ENCODE results near the gene UBE2J1.

UBE2J1 gene

GRCh38 chr6:89281779-89282246 is 70.7 kb downstream of the UBE2J1 start:
- H3K27ac ChIP-seq (ENCODE audit: extremely low read depth, low read depth, low read length), result no peak overlapping the region
- H3K9me3 ChIP-seq (ENCODE audit: control insufficient read depth, insufficient read depth, low read depth, low read length), result no peaks in the 10 kb centered on the region
- H3K4me1 ChIP-seq (ENCODE audit: control insufficient read depth, insufficient read depth, low read length), result no peaks in the 10 kb centered on the region
- POLR2A ChIA-PET, result interaction anchor here (1.5 kb wide), 2 partner anchors 16 to 70 kb away, joined by 3 to 4 read pairs; no protein-coding TSS in a partner anchor
- CTCF ChIA-PET, result interaction anchor here (0.7 to 3.4 kb wide), 21 partner anchors 10 to 559 kb away, joined by 3 to 32 read pairs (median 3); no protein-coding TSS in a partner anchor
- no peak overlapping the region for H3K4me3 ChIP-seq (ENCODE audit: low read depth, low read length)
- H3K36me3 ChIP-seq (ENCODE audit: control insufficient read depth in 2 of 2, insufficient read depth in 1 of 2, low read length in 2 of 2), result no peaks in the 10 kb centered on the region
- peak; percentile 55 for TF ChIP-seq ZNF654 (tag by site-specific recombination; IDR thresholded peaks at IDR 0.05; ENCODE audit: low read depth)
- no peak for TF ChIP-seq ZNF626 (tag by site-specific recombination; IDR thresholded peaks at IDR 0.05)
- no peak for TF ChIP-seq ZXDB (tag by site-specific recombination; IDR thresholded peaks at IDR 0.05)
- peak; percentile 66 for TF ChIP-seq CTCF (tag by site-specific recombination; IDR thresholded peaks at IDR 0.05)
- TF ChIP-seq ZNF341 (tag by site-specific recombination; IDR thresholded peaks at IDR 0.05; ENCODE audit: low read depth), result no peak
- TF ChIP-seq GLI4 (tag by site-specific recombination; IDR thresholded peaks at IDR 0.05), result no peak
- TF ChIP-seq BCL11B (tag by site-specific recombination; IDR thresholded peaks at IDR 0.05; ENCODE audit: low read depth), result no peak
- TF ChIP-seq SETDB1 (IDR thresholded peaks at IDR 0.05; ENCODE audit: insufficient read length, low read length), result no peak
- TF ChIP-seq ZNF146 (tag by site-specific recombination; IDR thresholded peaks at IDR 0.05), result no peak
- no peak for TF ChIP-seq ZNF549 (tag by site-specific recombination; IDR thresholded peaks at IDR 0.05)
- TF ChIP-seq ZNF155 (tag by site-specific recombination; IDR thresholded peaks at IDR 0.05), result no peak
- TF ChIP-seq ZNF302 (tag by site-specific recombination; IDR thresholded peaks at IDR 0.05; ENCODE audit: low read depth), result no peak
- TF ChIP-seq ZBTB21 (tag by site-specific recombination; IDR thresholded peaks at IDR 0.05), result no peak
- no peak for TF ChIP-seq GLIS1 (tag by site-specific recombination; IDR thresholded peaks at IDR 0.05)
- no peak for TF ChIP-seq ZNF660 (tag by site-specific recombination; IDR thresholded peaks at IDR 0.05)
- peak; percentile 85 for TF ChIP-seq REST (tag by site-specific recombination; IDR thresholded peaks at IDR 0.05)
- TF ChIP-seq FEZF1 (tag by site-specific recombination; IDR thresholded peaks at IDR 0.05), result no peak
- no peak for TF ChIP-seq ZNF10 (tag by site-specific recombination; IDR thresholded peaks at IDR 0.05)
- no peak for TF ChIP-seq ZNF157 (tag by site-specific recombination; IDR thresholded peaks at IDR 0.05)
- TF ChIP-seq ZNF248 (tag by site-specific recombination; IDR thresholded peaks at IDR 0.05), result no peak
- no peak for TF ChIP-seq ZSCAN18 (tag by site-specific recombination; IDR thresholded peaks at IDR 0.05)
- TF ChIP-seq PRDM10 (tag by site-specific recombination; IDR thresholded peaks at IDR 0.05), result no peak
- no peak; the same call in 1 of the 2 replicates for TF ChIP-seq ZFHX2 (tag by site-specific recombination; conservative IDR thresholded peaks at IDR 0.05)
- TF ChIP-seq ZNF600 (tag by site-specific recombination; IDR thresholded peaks at IDR 0.05), result peak; percentile 49; the same call in 1 of the 2 replicates
- no peak for TF ChIP-seq ZNF585B (tag by site-specific recombination; IDR thresholded peaks at IDR 0.05)
- TF ChIP-seq ZNF664 (tag by site-specific recombination; IDR thresholded peaks at IDR 0.05), result no peak
- no peak for TF ChIP-seq KLF9 (tag by site-specific recombination; IDR thresholded peaks at IDR 0.05; ENCODE audit: low read depth)
- no peak for TF ChIP-seq ZNF837 (tag by site-specific recombination; IDR thresholded peaks at IDR 0.05)
- TF ChIP-seq ZNF530 (tag by site-specific recombination; IDR thresholded peaks at IDR 0.05; ENCODE audit: low read depth), result no peak
- peak; percentile 24; the same call in 1 of the 2 replicates for TF ChIP-seq SALL2 (tag by site-specific recombination; IDR thresholded peaks at IDR 0.05; ENCODE audit: borderline replicate concordance)
- peak; percentile 92 for TF ChIP-seq REPIN1 (tag by site-specific recombination; IDR thresholded peaks at IDR 0.05; ENCODE audit: low read depth)

All from HEK293 (cell line).